K562 (cell line): ENCODE results near the gene CXCL17. TPM values are rescaled to one million over a fixed set of nuclear protein-coding genes. Genes with fewer than 3 reads are reported as not detected.

ENCODE experiments used
- ATAC-seq: fragments of 200-7000 bp; cut with Tn5 transposase; 3 replicates; pipeline ENCODE4 v1.9.1; 2020; ENCODE audit warnings: moderate library complexity
- BruUV-seq: library from RNA; stranded (reverse); fragments of 400-500 nt; replicated peaks from 2 replicates; lab custom pipeline; 2021; lab: Mats Ljungman, UMichigan
- CTCF ChIA-PET: fragments of 300-600 bp; formaldehyde crosslinking; extraction: SDS; loops from one replicate; lab custom pipeline; 2021; ENCODE audit warnings: low intra/inter-chr PET ratio; lab: Yijun Ruan, JAX
- POLR2A ChIA-PET: fragments of 300-600, 350-650 bp; sonication (Branson Sonifier 250); formaldehyde crosslinking; extraction: SDS; loops from one replicate; lab custom pipeline; 2021; ENCODE audit warnings: antibody characterized with exemption, inconsistent platforms; lab: Yijun Ruan, JAX
- DNase-seq, 4 experiments: peaks; one replicate each; pipeline versions ENCODE4 v3.0.0 to v3.0.0-alpha.2; 2011 to 2018; ENCODE audit warnings: low spot score in 3 of 4, mixed read lengths in 3 of 4; ENCODE audit errors: extremely low read depth in 1 of 4
- FAIRE-seq: peaks from 2 replicates; lab custom pipeline; 2011; peaks lifted over from hg19 to GRCh38; lab: Jason Lieb, UNC
- H2AFZ ChIP-seq: 2 replicates; pipeline ENCODE4 v1.6.0; 2011; ENCODE audit warnings: low read depth, low read length, control low read depth, inconsistent platforms
- H3K27ac ChIP-seq: fragments of 200-600 bp; 3 replicates; pipeline ENCODE4 v1.8.0; 2011; ENCODE audit warnings: low read depth, mild to moderate bottlenecking, control low read depth, inconsistent platforms, low read length, moderate library complexity, mixed read lengths; ENCODE audit errors: extremely low read depth
- H3K27me3 ChIP-seq, 2 experiments: fragments of 300-600 bp in 1 of 2; 2 replicates in 1 of 2; 3 replicates in 1 of 2; pipeline versions ENCODE4 v1.6.0 to v1.8.0; 2011; ENCODE audit warnings: inconsistent platforms in 2 of 2, low read length in 2 of 2, mild to moderate bottlenecking in 1 of 2, mixed read lengths in 1 of 2, moderate library complexity in 1 of 2; ENCODE audit not compliant: control insufficient read depth in 2 of 2, insufficient read depth in 2 of 2
- H3K36me3 ChIP-seq: fragments of 300-600 bp; 3 replicates; pipeline ENCODE4 v1.8.0; 2011; ENCODE audit warnings: mild to moderate bottlenecking, low read length, inconsistent platforms; ENCODE audit not compliant: control insufficient read depth, insufficient read depth
- H3K4me1 ChIP-seq, 2 experiments: fragments of 200-600 bp in 1 of 2; replicated peaks in 1 of 2; 2 replicates in 1 of 2; 3 replicates in 1 of 2; pipeline versions ENCODE4 v1.5.1 to v1.8.0; 2011; ENCODE audit warnings: inconsistent platforms in 2 of 2, low read length in 2 of 2, mild to moderate bottlenecking in 1 of 2, mixed read lengths in 1 of 2, moderate library complexity in 1 of 2; ENCODE audit not compliant: control insufficient read depth in 2 of 2, insufficient read depth in 2 of 2
- H3K4me2 ChIP-seq: 2 replicates; pipeline ENCODE4 v1.6.1; 2011; ENCODE audit warnings: low read length, control low read depth, inconsistent platforms, mixed read lengths; ENCODE audit not compliant: insufficient read depth
- H3K4me3 ChIP-seq: fragments of 200-600 bp; sonication (generic), shearing (Covaris generic); 2 replicates; pipeline ENCODE4 v1.5.1; 2016; ENCODE audit warnings: control low read depth, inconsistent platforms
- H3K79me2 ChIP-seq: fragments of 200-600 bp; 3 replicates; pipeline ENCODE4 v1.8.0; 2011; ENCODE audit warnings: low read length, inconsistent platforms; ENCODE audit not compliant: control insufficient read depth, insufficient read depth
- H3K9ac ChIP-seq, 2 experiments: 2 replicates each; pipeline versions ENCODE4 v1.6.0 to v1.6.1; 2011; ENCODE audit warnings: low read depth in 2 of 2, low read length in 2 of 2, control low read depth in 1 of 2, inconsistent platforms in 1 of 2, mild to moderate bottlenecking in 1 of 2, mixed read lengths in 1 of 2; ENCODE audit not compliant: insufficient read depth in 1 of 2
- H3K9me1 ChIP-seq: one replicate; pipeline ENCODE4 v1.6.0; 2011; ENCODE audit warnings: inconsistent platforms, mild to moderate bottlenecking, low read length, moderate library complexity; ENCODE audit not compliant: control insufficient read depth, insufficient read depth
- H3K9me3 ChIP-seq: replicated peaks from 2 replicates; pipeline ENCODE4 v1.5.1; 2011; ENCODE audit warnings: low read depth, low read length, inconsistent platforms; ENCODE audit not compliant: control insufficient read depth, insufficient read depth
- H4K20me1 ChIP-seq: replicated peaks from 2 replicates; pipeline ENCODE4 v1.6.1; 2011; ENCODE audit warnings: low read length, inconsistent platforms, mixed read lengths; ENCODE audit not compliant: control insufficient read depth, insufficient read depth
- CREB1 ChIP-seq, 2 experiments: sonication (generic) in 1 of 2; formaldehyde crosslinking in 1 of 2; IDR thresholded peaks; 2 replicates each; pipeline versions ENCODE4 v1.6.1 to v1.8.0; 2012 to 2022; ENCODE audit warnings: inconsistent platforms in 1 of 2, mild to moderate bottlenecking in 1 of 2, missing genetic modification reagents in 1 of 2, moderate library complexity in 1 of 2
- CREB3L1 ChIP-seq: fragments of 450-650 bp; IDR thresholded peaks from 2 replicates; pipeline ENCODE4 v1.6.1; 2014; ENCODE audit warnings: low read depth, mild to moderate bottlenecking, moderate library complexity, borderline replicate concordance
- CXXC5 ChIP-seq: fragments of 250-450 bp; sonication (Bioruptor Pico); IDR thresholded peaks from 2 replicates; pipeline ENCODE4 v1.8.0; 2022; ENCODE audit warnings: inconsistent platforms, mild to moderate bottlenecking, moderate library complexity
- DPF2 ChIP-seq: fragments of 450-650 bp; IDR thresholded peaks from 2 replicates; pipeline ENCODE4 v1.6.1; 2016
- FOXA1 ChIP-seq: fragments of 450-650 bp; IDR thresholded peaks from 2 replicates; pipeline ENCODE4 v1.6.1; 2016; ENCODE audit warnings: mild to moderate bottlenecking, borderline replicate concordance
- FOXM1 ChIP-seq, 2 experiments: fragments of 450-650 bp in 1 of 2; sonication (generic) in 1 of 2; formaldehyde crosslinking in 1 of 2; IDR thresholded peaks; 2 replicates each; pipeline versions ENCODE4 v1.6.1 to v1.9.0; 2017 to 2022; ENCODE audit warnings: low read depth in 2 of 2, mild to moderate bottlenecking in 2 of 2, missing genetic modification reagents in 1 of 2, moderate library complexity in 1 of 2
- GATAD2A ChIP-seq: fragments of 450-650 bp; IDR thresholded peaks from 2 replicates; pipeline ENCODE4 v1.6.1; 2017
- JUNB ChIP-seq: fragments of 450-650 bp; formaldehyde crosslinking; conservative IDR thresholded peaks from 2 replicates; pipeline ENCODE4 v1.4.0; 2020; ENCODE audit warnings: mild to moderate bottlenecking
- MTA1 ChIP-seq: fragments of 450-650 bp; IDR thresholded peaks from 2 replicates; pipeline ENCODE4 v1.6.1; 2017; ENCODE audit warnings: borderline replicate concordance
- MTA3 ChIP-seq: fragments of 450-650 bp; formaldehyde crosslinking; IDR thresholded peaks from 2 replicates; pipeline ENCODE4 v1.6.1; 2017; ENCODE audit warnings: mild to moderate bottlenecking, borderline replicate concordance
- SNIP1 ChIP-seq: fragments of 450-650 bp; IDR thresholded peaks from 2 replicates; pipeline ENCODE4 v1.7.1; 2017; ENCODE audit warnings: low read depth, mild to moderate bottlenecking
- SUPT5H ChIP-seq: fragments of 450-650 bp; IDR thresholded peaks from 2 replicates; pipeline ENCODE4 v1.6.1; 2016
- TAF7 ChIP-seq: fragments of 450-650 bp; IDR thresholded peaks from 2 replicates; pipeline ENCODE4 v1.6.1; 2016; ENCODE audit warnings: missing genetic modification characterization, missing compliant biosample characterization
- ZNF639 ChIP-seq, 2 experiments: fragments of 200-800 bp in 1 of 2; sonication (Bioruptor generic) in 1 of 2; sonication (generic) in 1 of 2; formaldehyde crosslinking in 1 of 2; IDR thresholded peaks in 1 of 2; conservative IDR thresholded peaks in 1 of 2; 2 replicates each; pipeline versions ENCODE4 v1.5.0 to v1.6.1; 2016 to 2020; ENCODE audit warnings: missing compliant biosample characterization in 1 of 2, missing genetic modification characterization in 1 of 2, missing genetic modification reagents in 1 of 2
- ZSCAN29 ChIP-seq: fragments of 450-650 bp; IDR thresholded peaks from 2 replicates; pipeline ENCODE4 v1.6.1; 2017
- WGBS: fragments of 100-300 bp; shearing (Covaris generic); methylation state at CpG from one replicate; pipeline ENCODE4 v1.1.6; 2016; ENCODE audit warnings: low coverage, mixed read lengths; ENCODE audit not compliant: insufficient coverage; ENCODE audit errors: missing lambda C conversion rate; 5-methylcytosine and 5-hydroxymethylcytosine counted together
- in situ Hi-C: fragments of 300-500 bp; cut with MboI; formaldehyde crosslinking; loops from 4 replicates; pipeline ENCODE4 v1.15.0; 2018; ENCODE audit warnings: inconsistent platforms, mixed read lengths
- intact Hi-C: fragments of 100-400 bp; cut with micrococcal nuclease; formaldehyde crosslinking; loops from 2 replicates; pipeline ENCODE4 v1.14.2; 2022
- polyA plus RNA-seq, 8 experiments: library from polyadenylated mRNA; depleted of rRNA in 4 of 8; stranded (reverse) in 5 of 8; unstranded in 3 of 8; fragments of >200 nt; fragmentation: Nextera tagmentation in 2 of 8; fragmentation: Illumina TruSeq in 1 of 8; extraction: Ambion mirVana in 2 of 8; extraction: Trizol in 1 of 8; gene quantifications; 2 replicates each; pipeline versions ENCODE4 v1.2.1 to v1.2.3, GENCODE V29; 2011 to 2014; ENCODE audit warnings: inconsistent platforms in 1 of 8, missing spikeins in 1 of 8
- total RNA-seq, 7 experiments: library from RNA; depleted of rRNA in 6 of 7; stranded (reverse); fragments of >200 nt in 6 of 7; fragmentation: Illumina TruSeq in 2 of 7; extraction: Trizol in 2 of 7; gene quantifications; 2 replicates each; pipeline versions ENCODE4 v1.2.1 to v1.2.3, GENCODE V29; 2011 to 2021; ENCODE audit warnings: low replicate concordance in 1 of 7

Gene CXCL17
- total and polyA plus RNA-seq, 9 of the 15 experiments (the other 6 are each of a cell fraction or from before 2014, with no cell fraction given): 0.10 to 0.15 TPM; not detected in 7

- Histone ChIP-seq H3K4me2 (peak overlapping the region; percentile 98), H2AFZ (peak overlapping the region; percentile 99), H3K79me2 (peaks cover 6% of the 10 kb centered on the region; the same call in 1 of the 3 replicates), H3K4me3 (peak overlapping the region; percentile 49), H3K9me1 (peaks cover 5% of the 10 kb centered on the region), H3K27ac (peak overlapping the region; percentile 81), H4K20me1 (no peaks in the 10 kb centered on the region; the same call in 1 of the 2 replicates), H3K9me3 (no peaks in the 10 kb centered on the region), H3K9ac (peak overlapping the region; percentile 79 to 83), H3K27me3 (peaks cover 5 to 6% of the 10 kb centered on the region in 2 experiments; a peak in 3 of 5 replicates), H3K4me1 (peaks cover 14 to 20% of the 10 kb centered on the region in 2 experiments), H3K36me3 (no peaks in the 10 kb centered on the region)
- WGBS: 2% methylated on average over 36 of the region's 42 CpGs
- intact Hi-C loops: no loop called here
- ChIA-PET POLR2A (interaction anchor here (0.6 to 2.6 kb wide), 18 partner anchors 10 to 285 kb away, joined by 3 to 13 read pairs (median 3); partner anchors contain the start of gene GSK3A), CTCF (interaction anchor here (0.9 kb wide), 1 partner anchor 288 kb away, joined by 3 read pairs; no protein-coding TSS in a partner anchor)
- FAIRE-seq: peak; percentile 100
- DNase-seq: peak; percentile 99 to 100 (median 100)
- BruUV-seq: TSS peak; percentile 96
- peak; percentile 99 for ATAC-seq
- in situ Hi-C loops: no loop called here
- TF ChIP-seq FOXA1 (no peak), GATAD2A (peak; percentile 89; the same call in 1 of the 2 replicates), CXXC5 (CRISPR knock-in tag) (peak; percentile 72), ZSCAN29 (0 out of 2 replicates have a peak, but pooled peaks have one; percentile 42), MTA3 (peak; percentile 82; the same call in 1 of the 2 replicates), TAF7 (tag) (no peak), SUPT5H (peak; percentile 93), MTA1 (peak; percentile 19; the same call in 1 of the 2 replicates), DPF2 (peak; percentile 14; the same call in 1 of the 2 replicates), FOXM1 (IDR thresholded peaks at IDR 0.05; ENCODE audit: low read depth) (peak; percentile 12; the same call in 1 of the 2 replicates), FOXM1 (CRISPR knock-in tag; IDR thresholded peaks at IDR 0.05; ENCODE audit: low read depth) (no peak), JUNB (CRISPR knock-in tag) (no peak), ZNF639 (CRISPR knock-in tag; conservative IDR thresholded peaks at IDR 0.05 in 1 of 2, IDR thresholded peaks at IDR 0.05 in 1 of 2) (peak in 1 of 2 experiments; percentile 42; a peak in 1 of 4 replicates), SNIP1 (peak; percentile 93; the same call in 1 of the 2 replicates), CREB3L1 (peak; percentile 77), CREB1 (IDR thresholded peaks at IDR 0.05) (peak; percentile 85), CREB1 (CRISPR knock-in tag; IDR thresholded peaks at IDR 0.05) (peak; percentile 90)
Measured at GRCh38 chr19:42396381-42397262, 46.1 kb downstream of the CXCL17 start.
